GM21381 (cell line): ENCODE measurements around the gene P3H2.

Source experiments
- ATAC-seq: cut with Tn5 transposase; IDR thresholded peaks from one replicate; pipeline ENCODE4 v1.9.1; 2021; ENCODE audit warnings: mild to moderate bottlenecking, moderate library complexity; ENCODE audit not compliant: unreplicated experiment

Gene P3H2

GRCh38 chr3:189907803-189908202 is 212.9 kb downstream of the P3H2 start:
- no peak for ATAC-seq
